NT2/D1 (cell line): Measurements from ENCODE around the gene ST8SIA2.

Source experiments
- SUZ12 ChIP-seq: IDR thresholded peaks from 2 replicates; pipeline ENCODE4 v1.6.1; 2011; ENCODE audit not compliant: insufficient read length, insufficient read depth; ENCODE audit errors: extremely low read depth
- YY1 ChIP-seq: IDR thresholded peaks from 2 replicates; pipeline ENCODE4 v1.6.1; 2011; ENCODE audit not compliant: insufficient read length, insufficient read depth
- ZNF274 ChIP-seq: IDR thresholded peaks from 2 replicates; pipeline ENCODE4 v1.6.1; 2011; ENCODE audit warnings: mild to moderate bottlenecking, low read depth, low read length

DNA sequence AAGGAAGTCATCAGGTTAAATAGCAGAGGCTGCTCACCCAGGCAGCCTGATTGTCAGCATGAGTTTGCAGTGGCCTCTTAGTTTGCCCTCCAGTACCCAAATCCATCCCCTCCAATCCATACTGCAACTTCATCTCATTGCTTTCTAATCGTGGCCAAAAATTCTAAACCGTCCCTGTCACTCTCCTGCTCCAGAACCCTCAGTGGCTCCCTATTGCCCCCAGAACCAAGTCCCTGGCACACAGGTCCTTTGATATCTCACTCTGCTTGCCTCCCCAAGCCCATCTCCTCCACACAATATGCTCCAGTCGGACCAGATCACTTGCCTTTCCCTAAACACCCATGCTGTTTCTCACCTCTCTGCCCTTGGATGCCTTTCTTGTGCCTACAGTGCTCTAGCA lies 49.7 kb downstream of the ST8SIA2 start:
- no peak for TF ChIP-seq YY1
- no peak for TF ChIP-seq SUZ12
- no peak for TF ChIP-seq ZNF274
